GM23338 (cell line): Measurements from ENCODE around the gene TSC2. TPM values are rescaled to one million over a fixed set of nuclear protein-coding genes. Genes with fewer than 3 reads are reported as not detected.

Experiments used
- ATAC-seq: fragments of 200-7000 bp; cut with Tn5 transposase; 3 replicates; pipeline ENCODE4 v1.9.1; 2020
- DNase-seq: peaks from one replicate; pipeline ENCODE4 v3.0.0-alpha.2; 2015; ENCODE audit warnings: low spot score
- H2AFZ ChIP-seq: fragments of 200-600 bp; sonication (generic); 2 replicates; pipeline ENCODE4 v1.8.0; 2016; ENCODE audit warnings: antibody characterized with exemption, mild to moderate bottlenecking, moderate library complexity
- H3F3A ChIP-seq: fragments of 200-600 bp; sonication (generic); replicated peaks from 2 replicates; pipeline ENCODE4 v1.8.0; 2017; ENCODE audit warnings: antibody characterized with exemption, mixed run types, low read depth
- H3K27ac ChIP-seq: fragments of 200-600 bp; sonication (generic); 2 replicates; pipeline ENCODE4 v1.6.1; 2016; ENCODE audit warnings: low read depth
- H3K27me3 ChIP-seq: fragments of 200-600 bp; sonication (generic); 2 replicates; pipeline ENCODE4 v1.8.0; 2016; ENCODE audit warnings: mild to moderate bottlenecking, mixed run types, moderate library complexity; ENCODE audit not compliant: insufficient read depth
- H3K36me3 ChIP-seq: fragments of 200-600 bp; sonication (generic); 2 replicates; pipeline ENCODE4 v1.8.0; 2016; ENCODE audit warnings: mild to moderate bottlenecking; ENCODE audit not compliant: insufficient read depth
- H3K4me1 ChIP-seq: fragments of 200-600 bp; sonication (generic); 2 replicates; pipeline ENCODE4 v1.8.0; 2016; ENCODE audit warnings: mild to moderate bottlenecking, moderate library complexity; ENCODE audit not compliant: insufficient read depth
- H3K4me2 ChIP-seq: fragments of 200-600 bp; sonication (generic); 2 replicates; pipeline ENCODE4 v1.7.1; 2017; ENCODE audit warnings: mixed run types
- H3K4me3 ChIP-seq: fragments of 200-600 bp; sonication (generic); 2 replicates; pipeline ENCODE4 v1.6.1; 2016; ENCODE audit warnings: mixed run types
- H3K79me2 ChIP-seq: fragments of 200-600 bp; sonication (generic); replicated peaks from 2 replicates; pipeline ENCODE4 v1.8.0; 2017; ENCODE audit warnings: mild to moderate bottlenecking; ENCODE audit not compliant: insufficient read depth
- H3K9me2 ChIP-seq: fragments of 200-600 bp; sonication (generic); 2 replicates; pipeline ENCODE4 v1.8.0; 2017; ENCODE audit not compliant: insufficient read depth
- H4K20me1 ChIP-seq: fragments of 200-600 bp; sonication (generic); replicated peaks from 2 replicates; pipeline ENCODE4 v1.8.0; 2017; ENCODE audit warnings: mild to moderate bottlenecking; ENCODE audit not compliant: insufficient read depth
- H3K27ac Mint-ChIP-seq: 2 replicates; pipeline ENCODE4 v1.8.0; 2020; ENCODE audit warnings: inconsistent platforms, mild to moderate bottlenecking, moderate library complexity, mixed read lengths
- H3K27me3 Mint-ChIP-seq: 3 replicates; pipeline ENCODE4 v1.8.0; 2022; ENCODE audit warnings: low read depth, mild to moderate bottlenecking, moderate library complexity, mixed read lengths, inconsistent platforms; ENCODE audit not compliant: insufficient read depth, poor library complexity
- H3K36me3 Mint-ChIP-seq: 3 replicates; pipeline ENCODE4 v1.8.0; 2021; ENCODE audit warnings: low read depth, mild to moderate bottlenecking, inconsistent platforms, moderate library complexity, mixed read lengths
- H3K4me1 Mint-ChIP-seq: 3 replicates; pipeline ENCODE4 v1.8.0; 2020; ENCODE audit warnings: mild to moderate bottlenecking, inconsistent platforms, mixed read lengths
- H3K4me3 Mint-ChIP-seq: 3 replicates; pipeline ENCODE4 v1.8.0; 2021; ENCODE audit warnings: moderate library complexity, mild to moderate bottlenecking, inconsistent platforms, mixed read lengths
- H3K9me3 Mint-ChIP-seq: 3 replicates; pipeline ENCODE4 v1.8.0; 2020; ENCODE audit warnings: moderate library complexity, mild to moderate bottlenecking, inconsistent platforms, mixed read lengths
- CREB1 ChIP-seq: fragments of 250-450 bp; sonication (Bioruptor Pico); IDR thresholded peaks from 2 replicates; pipeline ENCODE4 v1.5.0; 2020; ENCODE audit warnings: low read depth, mild to moderate bottlenecking, moderate library complexity
- CTCF ChIP-seq, 2 experiments: fragments of 200-600 bp in 1 of 2; sonication (generic) in 1 of 2; conservative IDR thresholded peaks; 2 replicates each; pipeline versions ENCODE4 v1.5.1 to v1.6.1; 2016 to 2017; ENCODE audit warnings: antibody characterized with exemption in 2 of 2, low read depth in 2 of 2, mild to moderate bottlenecking in 2 of 2, moderate library complexity in 1 of 2
- EZH2 ChIP-seq: fragments of 200-600 bp; sonication (generic); IDR thresholded peaks from one replicate; pipeline ENCODE4 v1.8.0; 2017; ENCODE audit warnings: antibody characterized with exemption, mild to moderate bottlenecking, low read depth; ENCODE audit not compliant: unreplicated experiment
- EZH2phosphoT487 ChIP-seq: fragments of 200-600 bp; sonication (generic); IDR thresholded peaks from one replicate; pipeline ENCODE4 v1.8.1; 2018; ENCODE audit warnings: antibody characterized with exemption; ENCODE audit not compliant: unreplicated experiment
- JUNB ChIP-seq: IDR thresholded peaks from one replicate; pipeline ENCODE4 v1.6.1; 2016; ENCODE audit warnings: antibody characterized with exemption; ENCODE audit not compliant: unreplicated experiment
- NANOG ChIP-seq: IDR thresholded peaks from 2 replicates; pipeline ENCODE4 v1.6.1; 2016; ENCODE audit warnings: antibody characterized with exemption, borderline replicate concordance
- POLR2AphosphoS5 ChIP-seq: IDR thresholded peaks from 2 replicates; pipeline ENCODE4 v1.6.1; 2016; ENCODE audit warnings: antibody characterized with exemption, low read depth
- STAT1 ChIP-seq: IDR thresholded peaks from one replicate; pipeline ENCODE4 v1.6.1; 2016; ENCODE audit warnings: antibody characterized with exemption; ENCODE audit not compliant: unreplicated experiment
- ZNF114 ChIP-seq: fragments of 250-450 bp; sonication (Bioruptor Pico); IDR thresholded peaks from 2 replicates; pipeline ENCODE4 v1.5.0; 2020; ENCODE audit warnings: mild to moderate bottlenecking, moderate library complexity
- ZNF331 ChIP-seq: fragments of 250-450 bp; sonication (Bioruptor Pico); IDR thresholded peaks from 2 replicates; pipeline ENCODE4 v1.5.0; 2020; ENCODE audit warnings: low read depth, mild to moderate bottlenecking, moderate library complexity
- long read RNA-seq: library from polyadenylated mRNA; unstranded; transcript quantifications from one replicate; pipeline ENCODE4 v2.0.0, GENCODE V29; 2020; ENCODE audit not compliant: unreplicated experiment
- polyA plus RNA-seq: library from polyadenylated mRNA; unstranded; fragments of >200 nt; fragmentation: Nextera tagmentation; extraction: Ambion mirVana; gene quantifications from 2 replicates; pipeline ENCODE4 v1.2.1, GENCODE V29; 2016
- total RNA-seq: library from RNA; depleted of rRNA; stranded (reverse); fragments of >200 nt; shearing (Covaris generic); gene quantifications from 2 replicates; pipeline ENCODE4 v1.2.3, GENCODE V29; 2014; rRNA removed
- TF ChIP-seq, protein P1 (sequence below): IDR thresholded peaks from 2 replicates; pipeline ENCODE4 v1.6.1; 2016; ENCODE audit warnings: antibody characterized with exemption
- TF ChIP-seq, protein P2 (sequence below): fragments of 250-450 bp; sonication (Bioruptor Pico); IDR thresholded peaks from 2 replicates; pipeline ENCODE4 v1.5.0; 2020; ENCODE audit warnings: mild to moderate bottlenecking, moderate library complexity
- TF ChIP-seq, protein P3 (sequence below): IDR thresholded peaks from one replicate; pipeline ENCODE4 v1.6.1; 2018; ENCODE audit warnings: antibody characterized with exemption; ENCODE audit not compliant: unreplicated experiment

The TSC2 gene
- total RNA-seq (81.4 and 93.0 TPM in 2 replicates), polyA plus RNA-seq (36.3 and 40.5 TPM in 2 replicates)
- long read RNA-seq, full-length matches to known transcripts: 2 of 6 reads
- long read RNA-seq, partial matches to known transcripts: 2 of 6 reads
- long read RNA-seq, other reads (novel, unspliced or antisense): 2 of 6 reads

- peaks cover 12% of the 10 kb centered on the region for H3K27me3 Mint-ChIP-seq
- H3K79me2 ChIP-seq: peaks cover 22% of the 10 kb centered on the region
Measured at GRCh38 chr16:2047330-2048115, at the start of gene TSC2, which contains the start of gene NTHL1. TSC2 (plus strand) TSS chr16:2047985; CDS start chr16:2048616, 631 bp downstream. NTHL1 (minus strand) TSS chr16:2047834; CDS start chr16:2047823, 11 bp downstream.

More at GRCh38 chr16:2047330-2048115, at the start of gene TSC2, which contains the start of gene NTHL1:
- Histone ChIP-seq H3K36me3 (no peaks in the 10 kb centered on the region), H3K27ac (no peak within 1 kb of the TSS), H3K4me2 (peak within 1 kb of the TSS; percentile 99), H4K20me1 (no peaks in the 10 kb centered on the region), H3K4me3 (peak within 1 kb of the TSS; percentile 97), H3K27me3 (no peaks in the 10 kb centered on the region), H2AFZ (peak within 1 kb of the TSS; percentile 97), H3F3A (0 out of 2 replicates have a peak, but pooled peaks cover 5% of the 10 kb centered on the region), H3K9me2 (no peaks in the 10 kb centered on the region), H3K4me1 (peaks cover 10% of the 10 kb centered on the region; the same call in 1 of the 2 replicates)
- Mint-ChIP-seq H3K9me3 (no peaks in the 10 kb centered on the region), H3K4me1 (peaks cover 8% of the 10 kb centered on the region), H3K36me3 (peaks cover 7% of the 10 kb centered on the region; the same call in 2 of the 3 replicates), H3K27ac (peak within 1 kb of the TSS; percentile 61; the same call in 1 of the 2 replicates), H3K4me3 (peak within 1 kb of the TSS; percentile 92)
- ATAC-seq (peak; percentile 92), DNase-seq (peak; percentile 98)
- TF ChIP-seq POLR2AphosphoS5: peak; percentile 79
- TF ChIP-seq CTCF (conservative IDR thresholded peaks at IDR 0.05; ENCODE audit: low read depth in 2 of 2): peak in 1 of 2 experiments; percentile 16; a peak in 1 of 4 replicates
- no peak for TF ChIP-seq JUNB
- peak; percentile 76 for TF ChIP-seq CREB1
- TF ChIP-seq, protein P1, sequence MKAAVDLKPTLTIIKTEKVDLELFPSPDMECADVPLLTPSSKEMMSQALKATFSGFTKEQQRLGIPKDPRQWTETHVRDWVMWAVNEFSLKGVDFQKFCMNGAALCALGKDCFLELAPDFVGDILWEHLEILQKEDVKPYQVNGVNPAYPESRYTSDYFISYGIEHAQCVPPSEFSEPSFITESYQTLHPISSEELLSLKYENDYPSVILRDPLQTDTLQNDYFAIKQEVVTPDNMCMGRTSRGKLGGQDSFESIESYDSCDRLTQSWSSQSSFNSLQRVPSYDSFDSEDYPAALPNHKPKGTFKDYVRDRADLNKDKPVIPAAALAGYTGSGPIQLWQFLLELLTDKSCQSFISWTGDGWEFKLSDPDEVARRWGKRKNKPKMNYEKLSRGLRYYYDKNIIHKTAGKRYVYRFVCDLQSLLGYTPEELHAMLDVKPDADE: peak; percentile 99
- no peak for TF ChIP-seq EZH2
- no peak for TF ChIP-seq STAT1
- no peak for TF ChIP-seq ZNF114 (CRISPR knock-in tag)
- TF ChIP-seq EZH2phosphoT487: no peak
- TF ChIP-seq, protein P2, sequence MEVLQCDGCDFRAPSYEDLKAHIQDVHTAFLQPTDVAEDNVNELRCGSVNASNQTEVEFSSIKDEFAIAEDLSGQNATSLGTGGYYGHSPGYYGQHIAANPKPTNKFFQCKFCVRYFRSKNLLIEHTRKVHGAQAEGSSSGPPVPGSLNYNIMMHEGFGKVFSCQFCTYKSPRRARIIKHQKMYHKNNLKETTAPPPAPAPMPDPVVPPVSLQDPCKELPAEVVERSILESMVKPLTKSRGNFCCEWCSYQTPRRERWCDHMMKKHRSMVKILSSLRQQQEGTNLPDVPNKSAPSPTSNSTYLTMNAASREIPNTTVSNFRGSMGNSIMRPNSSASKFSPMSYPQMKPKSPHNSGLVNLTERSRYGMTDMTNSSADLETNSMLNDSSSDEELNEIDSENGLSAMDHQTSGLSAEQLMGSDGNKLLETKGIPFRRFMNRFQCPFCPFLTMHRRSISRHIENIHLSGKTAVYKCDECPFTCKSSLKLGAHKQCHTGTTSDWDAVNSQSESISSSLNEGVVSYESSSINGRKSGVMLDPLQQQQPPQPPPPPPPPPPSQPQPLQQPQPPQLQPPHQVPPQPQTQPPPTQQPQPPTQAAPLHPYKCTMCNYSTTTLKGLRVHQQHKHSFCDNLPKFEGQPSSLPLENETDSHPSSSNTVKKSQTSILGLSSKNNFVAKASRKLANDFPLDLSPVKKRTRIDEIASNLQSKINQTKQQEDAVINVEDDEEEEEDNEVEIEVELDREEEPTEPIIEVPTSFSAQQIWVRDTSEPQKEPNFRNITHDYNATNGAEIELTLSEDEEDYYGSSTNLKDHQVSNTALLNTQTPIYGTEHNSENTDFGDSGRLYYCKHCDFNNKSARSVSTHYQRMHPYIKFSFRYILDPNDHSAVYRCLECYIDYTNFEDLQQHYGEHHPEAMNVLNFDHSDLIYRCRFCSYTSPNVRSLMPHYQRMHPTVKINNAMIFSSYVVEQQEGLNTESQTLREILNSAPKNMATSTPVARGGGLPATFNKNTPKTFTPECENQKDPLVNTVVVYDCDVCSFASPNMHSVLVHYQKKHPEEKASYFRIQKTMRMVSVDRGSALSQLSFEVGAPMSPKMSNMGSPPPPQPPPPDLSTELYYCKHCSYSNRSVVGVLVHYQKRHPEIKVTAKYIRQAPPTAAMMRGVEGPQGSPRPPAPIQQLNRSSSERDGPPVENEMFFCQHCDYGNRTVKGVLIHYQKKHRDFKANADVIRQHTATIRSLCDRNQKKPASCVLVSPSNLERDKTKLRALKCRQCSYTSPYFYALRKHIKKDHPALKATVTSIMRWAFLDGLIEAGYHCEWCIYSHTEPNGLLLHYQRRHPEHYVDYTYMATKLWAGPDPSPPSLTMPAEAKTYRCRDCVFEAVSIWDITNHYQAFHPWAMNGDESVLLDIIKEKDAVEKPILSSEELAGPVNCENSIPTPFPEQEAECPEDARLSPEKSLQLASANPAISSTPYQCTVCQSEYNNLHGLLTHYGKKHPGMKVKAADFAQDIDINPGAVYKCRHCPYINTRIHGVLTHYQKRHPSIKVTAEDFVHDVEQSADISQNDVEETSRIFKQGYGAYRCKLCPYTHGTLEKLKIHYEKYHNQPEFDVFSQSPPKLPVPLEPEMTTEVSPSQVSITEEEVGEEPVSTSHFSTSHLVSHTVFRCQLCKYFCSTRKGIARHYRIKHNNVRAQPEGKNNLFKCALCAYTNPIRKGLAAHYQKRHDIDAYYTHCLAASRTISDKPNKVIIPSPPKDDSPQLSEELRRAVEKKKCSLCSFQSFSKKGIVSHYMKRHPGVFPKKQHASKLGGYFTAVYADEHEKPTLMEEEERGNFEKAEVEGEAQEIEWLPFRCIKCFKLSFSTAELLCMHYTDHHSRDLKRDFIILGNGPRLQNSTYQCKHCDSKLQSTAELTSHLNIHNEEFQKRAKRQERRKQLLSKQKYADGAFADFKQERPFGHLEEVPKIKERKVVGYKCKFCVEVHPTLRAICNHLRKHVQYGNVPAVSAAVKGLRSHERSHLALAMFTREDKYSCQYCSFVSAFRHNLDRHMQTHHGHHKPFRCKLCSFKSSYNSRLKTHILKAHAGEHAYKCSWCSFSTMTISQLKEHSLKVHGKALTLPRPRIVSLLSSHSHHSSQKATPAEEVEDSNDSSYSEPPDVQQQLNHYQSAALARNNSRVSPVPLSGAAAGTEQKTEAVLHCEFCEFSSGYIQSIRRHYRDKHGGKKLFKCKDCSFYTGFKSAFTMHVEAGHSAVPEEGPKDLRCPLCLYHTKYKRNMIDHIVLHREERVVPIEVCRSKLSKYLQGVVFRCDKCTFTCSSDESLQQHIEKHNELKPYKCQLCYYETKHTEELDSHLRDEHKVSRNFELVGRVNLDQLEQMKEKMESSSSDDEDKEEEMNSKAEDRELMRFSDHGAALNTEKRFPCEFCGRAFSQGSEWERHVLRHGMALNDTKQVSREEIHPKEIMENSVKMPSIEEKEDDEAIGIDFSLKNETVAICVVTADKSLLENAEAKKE (CRISPR knock-in tag): no peak
- no peak for TF ChIP-seq NANOG
- no peak for TF ChIP-seq ZNF331 (CRISPR knock-in tag)
- TF ChIP-seq, protein P3, sequence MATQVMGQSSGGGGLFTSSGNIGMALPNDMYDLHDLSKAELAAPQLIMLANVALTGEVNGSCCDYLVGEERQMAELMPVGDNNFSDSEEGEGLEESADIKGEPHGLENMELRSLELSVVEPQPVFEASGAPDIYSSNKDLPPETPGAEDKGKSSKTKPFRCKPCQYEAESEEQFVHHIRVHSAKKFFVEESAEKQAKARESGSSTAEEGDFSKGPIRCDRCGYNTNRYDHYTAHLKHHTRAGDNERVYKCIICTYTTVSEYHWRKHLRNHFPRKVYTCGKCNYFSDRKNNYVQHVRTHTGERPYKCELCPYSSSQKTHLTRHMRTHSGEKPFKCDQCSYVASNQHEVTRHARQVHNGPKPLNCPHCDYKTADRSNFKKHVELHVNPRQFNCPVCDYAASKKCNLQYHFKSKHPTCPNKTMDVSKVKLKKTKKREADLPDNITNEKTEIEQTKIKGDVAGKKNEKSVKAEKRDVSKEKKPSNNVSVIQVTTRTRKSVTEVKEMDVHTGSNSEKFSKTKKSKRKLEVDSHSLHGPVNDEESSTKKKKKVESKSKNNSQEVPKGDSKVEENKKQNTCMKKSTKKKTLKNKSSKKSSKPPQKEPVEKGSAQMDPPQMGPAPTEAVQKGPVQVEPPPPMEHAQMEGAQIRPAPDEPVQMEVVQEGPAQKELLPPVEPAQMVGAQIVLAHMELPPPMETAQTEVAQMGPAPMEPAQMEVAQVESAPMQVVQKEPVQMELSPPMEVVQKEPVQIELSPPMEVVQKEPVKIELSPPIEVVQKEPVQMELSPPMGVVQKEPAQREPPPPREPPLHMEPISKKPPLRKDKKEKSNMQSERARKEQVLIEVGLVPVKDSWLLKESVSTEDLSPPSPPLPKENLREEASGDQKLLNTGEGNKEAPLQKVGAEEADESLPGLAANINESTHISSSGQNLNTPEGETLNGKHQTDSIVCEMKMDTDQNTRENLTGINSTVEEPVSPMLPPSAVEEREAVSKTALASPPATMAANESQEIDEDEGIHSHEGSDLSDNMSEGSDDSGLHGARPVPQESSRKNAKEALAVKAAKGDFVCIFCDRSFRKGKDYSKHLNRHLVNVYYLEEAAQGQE: no peak
